Kidney capillary endothelial cell (primary cell): Measurements from ENCODE around the gene S100A10.
A peak's percentile ranks its signal among the peaks of the same experiment; 100 is the strongest.

ENCODE experiments used
- DNase-seq: peaks from one replicate; pipeline ENCODE4 v3.0.0-alpha.2; 2018; ENCODE audit warnings: low spot score

The S100A10 gene

DNA sequence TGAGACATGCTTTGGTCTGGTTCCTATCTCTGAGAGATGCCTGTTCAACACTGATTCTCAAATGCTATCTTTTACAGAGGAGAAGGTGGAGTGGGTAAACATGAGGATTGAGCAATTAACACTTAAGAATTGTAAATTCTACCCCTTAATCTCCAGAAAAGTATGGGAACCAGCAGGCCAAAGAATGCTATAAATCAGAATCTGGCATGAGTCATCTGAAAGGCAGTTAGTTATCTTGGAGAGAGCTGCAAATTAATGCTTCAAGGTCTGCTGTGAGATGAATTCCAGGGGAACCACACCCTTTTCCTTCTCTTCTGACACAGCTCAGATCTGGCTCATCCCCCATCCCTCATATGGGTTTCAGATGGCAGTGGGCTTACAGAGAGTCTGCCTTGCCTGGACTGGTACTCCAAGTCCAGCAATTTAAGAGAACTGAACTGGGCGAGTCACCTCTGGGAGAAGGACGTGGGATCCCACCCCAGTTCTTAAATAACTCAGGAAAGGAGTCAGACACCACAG lies 5.2 kb downstream of the S100A10 start:
- peak; percentile 86 for DNase-seq

DNA sequence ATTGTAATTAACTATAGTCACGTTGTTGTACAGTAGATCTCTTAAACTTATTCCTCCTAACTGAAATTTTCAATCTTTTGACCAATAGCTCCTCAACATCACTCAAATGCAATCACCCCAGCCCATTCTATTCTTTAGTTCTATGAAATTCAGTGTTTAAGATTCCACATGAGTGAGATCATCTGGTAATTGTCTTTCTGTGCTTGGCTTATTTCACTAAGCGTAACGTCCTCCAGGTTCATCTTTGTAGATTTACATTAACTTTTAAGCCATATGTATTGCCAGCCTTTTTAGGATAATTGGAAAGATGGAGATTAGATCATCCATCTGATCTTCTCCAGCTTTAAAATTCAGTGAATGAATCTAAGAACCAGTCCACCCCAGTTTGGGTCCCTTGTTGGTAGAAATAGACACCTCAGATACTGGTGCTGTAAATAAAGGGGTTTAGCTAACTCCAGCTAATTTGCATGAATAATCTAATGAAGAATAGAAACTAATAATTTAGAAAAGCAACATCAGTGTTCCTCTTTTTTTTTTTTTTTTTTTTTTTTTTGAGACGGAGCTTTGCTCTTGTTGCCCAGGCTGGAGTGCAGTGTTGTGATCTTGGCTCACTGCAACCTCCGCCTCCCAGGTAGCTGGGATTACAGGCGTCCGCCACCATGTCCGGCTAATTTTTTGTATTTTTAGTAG lies 7.0 kb downstream of the S100A10 start:
- no peak for DNase-seq

- no peak for DNase-seq
Observed at GRCh38 chr1:151985768-151986167, 7.9 kb downstream of the S100A10 start.

- DNase-seq: no peak
Observed at GRCh38 chr1:151985270-151985669, 8.4 kb downstream of the S100A10 start.

- DNase-seq: no peak
Observed at GRCh38 chr1:151984313-151984956, 9.2 kb downstream of the S100A10 start.

- no peak for DNase-seq
Observed at GRCh38 chr1:151982300-151983005, 11.2 kb downstream of the S100A10 start.

DNA sequence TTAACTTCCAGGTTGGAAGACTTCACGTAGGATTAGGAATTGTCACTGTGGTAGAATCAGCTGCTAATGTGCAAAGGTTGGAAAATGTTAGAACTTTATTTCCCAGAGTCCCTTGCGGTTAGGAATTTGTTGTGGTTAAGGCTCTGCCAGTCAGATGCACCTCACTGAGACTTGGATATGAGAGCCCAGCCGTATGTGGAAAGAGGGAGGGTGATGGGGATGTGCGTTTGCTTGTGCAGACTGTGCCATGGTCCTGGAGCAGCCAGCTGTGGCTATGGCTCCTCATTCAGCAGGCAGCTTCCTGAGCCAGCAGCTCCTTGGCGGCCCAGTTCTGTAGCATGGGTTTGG lies 12.5 kb downstream of the S100A10 start:
- DNase-seq: no peak

GRCh38 chr1:151980287-151981177 lies 13.1 kb downstream of the S100A10 start:
- no peak for DNase-seq

- DNase-seq: no peak
Observed at GRCh38 chr1:151978922-151979321, 14.7 kb downstream of the S100A10 start.

GRCh38 chr1:151977662-151978230 lies 15.9 kb downstream of the S100A10 start:
- no peak for DNase-seq

- no peak for DNase-seq
Observed at GRCh38 chr1:151976858-151977257, 16.8 kb downstream of the S100A10 start.

GRCh38 chr1:151976015-151976343 lies 17.7 kb downstream of the S100A10 start:
- DNase-seq: no peak

DNA sequence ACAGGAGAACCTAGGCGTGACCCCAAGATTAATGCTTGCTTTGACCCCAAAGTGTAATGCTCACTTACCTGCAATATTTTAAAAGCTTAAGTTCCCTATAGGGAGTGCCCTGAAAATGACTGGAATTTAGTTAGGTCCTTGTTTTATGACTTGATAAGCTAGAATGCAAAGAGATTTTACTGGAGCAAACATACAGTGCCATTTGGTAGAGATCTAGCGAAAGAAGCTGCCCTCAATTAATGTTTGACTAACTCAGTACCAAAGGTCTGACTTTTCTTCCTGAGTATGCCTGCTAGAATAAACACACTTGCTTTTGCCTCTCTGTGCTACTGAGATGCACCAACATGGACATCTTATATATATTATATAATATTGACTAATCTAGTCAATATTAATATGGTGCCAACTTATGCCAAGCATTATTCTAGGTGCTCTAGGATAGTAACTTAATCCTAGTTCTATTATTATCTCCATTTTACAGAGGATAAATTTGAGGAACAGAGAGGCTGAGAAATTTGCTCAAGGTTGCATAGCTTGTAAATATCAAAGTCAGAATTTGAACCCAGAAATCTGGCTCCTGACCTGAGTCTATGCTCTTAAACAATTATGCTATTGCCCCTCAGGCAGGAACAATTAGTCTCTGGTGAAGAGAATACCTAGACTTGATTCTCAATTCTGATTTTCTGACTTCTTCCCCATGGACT lies 18.2 kb downstream of the S100A10 start:
- no peak for DNase-seq

DNA sequence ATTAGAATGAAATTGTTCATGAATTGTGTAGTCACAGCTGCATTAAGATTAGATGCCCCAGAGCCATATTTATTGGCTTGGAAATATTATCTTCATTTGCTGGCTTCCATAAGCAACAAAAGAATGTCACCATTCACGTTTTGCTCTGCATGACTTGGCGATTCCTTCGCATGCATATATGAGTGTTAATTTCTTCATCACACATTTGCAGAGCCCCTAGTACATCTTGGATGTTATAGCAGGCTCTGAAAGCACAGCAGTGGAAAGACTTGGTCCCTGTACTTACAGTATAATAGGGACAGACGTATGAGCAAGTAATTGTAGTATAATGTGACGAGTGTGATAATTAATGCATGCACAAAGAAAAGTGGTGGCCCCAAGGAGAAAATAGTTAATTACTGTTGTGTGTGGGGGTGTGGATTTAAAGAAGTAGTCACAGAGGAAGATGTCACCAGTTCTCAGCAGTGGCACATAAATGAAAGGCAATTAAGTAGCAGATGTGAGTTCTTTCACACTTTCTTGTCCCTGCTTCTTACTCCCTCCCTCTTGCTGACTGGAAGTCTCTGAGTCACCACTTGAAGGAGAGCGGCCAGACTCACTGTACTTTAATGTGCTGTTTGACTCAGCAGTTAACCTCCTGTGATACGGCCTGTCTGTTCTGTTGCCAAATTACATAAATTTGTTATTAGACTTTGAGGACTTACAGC lies 21.0 kb downstream of the S100A10 start:
- peak; percentile 67 for DNase-seq

- no peak for DNase-seq
Observed at GRCh38 chr1:151970626-151971025, 23.0 kb downstream of the S100A10 start.

DNA sequence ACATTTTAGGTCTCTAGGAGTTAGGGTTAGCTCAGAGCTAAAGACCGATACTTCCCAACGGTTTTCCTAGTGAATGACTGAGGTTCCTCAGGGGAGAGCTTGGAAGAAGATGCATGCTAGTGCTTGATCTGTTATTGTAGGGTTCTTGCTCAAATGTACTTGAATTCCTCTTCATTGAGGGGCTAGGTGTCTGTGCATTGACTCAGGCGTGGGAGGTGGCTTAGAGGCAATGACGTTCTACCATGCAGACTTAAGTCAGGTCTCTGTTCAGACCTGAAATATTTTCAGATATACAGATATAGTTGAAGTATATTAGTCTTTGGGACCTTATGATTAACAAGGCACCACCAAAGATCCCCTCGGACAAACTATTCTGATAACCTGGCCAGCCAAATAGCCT lies 23.5 kb downstream of the S100A10 start:
- DNase-seq: no peak

DNA sequence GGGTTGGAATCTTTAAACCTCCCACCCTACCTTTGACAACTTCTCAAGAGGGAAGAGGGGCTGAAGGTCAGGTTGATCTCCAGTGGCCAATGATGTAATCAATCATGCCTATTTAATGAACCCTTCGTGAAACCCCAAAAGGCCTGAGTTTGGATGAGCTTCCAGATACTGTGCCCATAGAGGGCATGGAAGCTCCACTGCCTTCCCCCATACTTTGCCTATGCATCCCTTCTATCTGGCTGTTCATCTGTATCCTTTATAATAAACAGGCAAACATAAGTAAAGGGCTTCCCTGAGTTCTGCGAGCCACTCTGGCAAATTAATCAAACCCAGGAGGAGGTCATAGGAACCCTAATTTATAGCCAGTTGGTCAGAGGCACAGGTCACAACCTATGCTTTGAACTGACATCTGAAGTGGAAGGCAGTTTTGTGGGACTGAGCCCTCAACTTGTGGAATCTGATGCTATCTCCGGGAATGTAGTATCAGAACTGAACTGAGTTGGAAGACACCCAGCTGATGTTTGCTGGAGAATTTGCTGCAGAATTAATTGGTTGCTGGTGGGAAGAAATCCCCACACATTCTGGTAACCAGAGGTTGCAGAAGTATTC lies 24.8 kb downstream of the S100A10 start:
- DNase-seq: no peak

DNA sequence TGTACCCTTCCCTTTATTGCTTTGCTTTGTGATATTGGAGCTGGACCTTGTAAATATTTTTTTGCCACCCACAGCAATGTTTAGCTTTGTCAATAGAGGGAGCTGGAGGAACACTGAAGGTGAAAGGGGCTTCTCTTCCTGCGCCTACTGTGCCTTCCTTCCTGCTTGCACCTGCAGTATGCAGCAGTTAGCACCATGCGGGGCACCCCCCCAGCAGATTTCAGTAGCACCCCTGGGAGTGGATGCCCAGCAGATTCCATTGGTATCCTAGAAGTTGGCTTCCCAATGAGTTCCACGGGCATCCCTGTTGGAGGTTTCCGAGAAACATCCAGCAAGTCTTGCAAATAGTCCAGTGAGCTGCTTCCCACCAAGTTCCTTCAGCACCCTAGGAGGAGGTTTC lies 25.6 kb downstream of the S100A10 start:
- DNase-seq: no peak

GRCh38 chr1:151967091-151967490 lies 26.6 kb downstream of the S100A10 start:
- no peak for DNase-seq

- DNase-seq: no peak
Observed at GRCh38 chr1:151966061-151966460, 27.6 kb downstream of the S100A10 start.
